WERI-Rb-1 (cell line): Measurements from ENCODE around the gene ZFP36.

ENCODE experiments used
- DNase-seq: peaks from one replicate; pipeline ENCODE4 v3.0.0-alpha.2; 2020
- H3K27ac ChIP-seq: fragments of 250-450 bp; sonication (Bioruptor Pico); 2 replicates; pipeline ENCODE4 v1.5.1; 2020; ENCODE audit warnings: mild to moderate bottlenecking, moderate library complexity
- H3K27me3 ChIP-seq: fragments of 250-450 bp; sonication (Bioruptor Pico); 2 replicates; pipeline ENCODE4 v1.5.1; 2021; ENCODE audit warnings: mild to moderate bottlenecking, low read depth, moderate library complexity; ENCODE audit not compliant: insufficient read depth, severe bottlenecking
- H3K36me3 ChIP-seq: fragments of 250-450 bp; sonication (Bioruptor Pico); 2 replicates; pipeline ENCODE4 v1.5.1; 2020; ENCODE audit warnings: mild to moderate bottlenecking, moderate library complexity
- H3K4me3 ChIP-seq: 2 replicates; pipeline ENCODE4 v1.5.1; 2011; ENCODE audit warnings: low read depth, mild to moderate bottlenecking, control low read depth, low read length
- H3K9me3 ChIP-seq: fragments of 250-450 bp; sonication (Bioruptor Pico); 2 replicates; pipeline ENCODE4 v1.5.1; 2021; ENCODE audit warnings: mild to moderate bottlenecking, moderate library complexity; ENCODE audit not compliant: severe bottlenecking
- CTCF ChIP-seq: IDR thresholded peaks from 2 replicates; pipeline ENCODE4 v1.5.1; 2011; ENCODE audit warnings: low read depth, mild to moderate bottlenecking, control low read depth, inconsistent platforms, low read length

ZFP36 gene

GRCh38 chr19:39407660-39408391, 1.2 kb downstream of the ZFP36 start:
- DNase-seq = no peak
- H3K9me3 ChIP-seq = no peaks in the 10 kb centered on the region
- no peak for TF ChIP-seq CTCF
- no peak overlapping the region for H3K27ac ChIP-seq
- no peaks in the 10 kb centered on the region for H3K36me3 ChIP-seq
- H3K4me3 ChIP-seq = no peak overlapping the region
- no peaks in the 10 kb centered on the region for H3K27me3 ChIP-seq

- H3K27ac ChIP-seq = no peak overlapping the region
- DNase-seq = no peak
- no peak overlapping the region for H3K4me3 ChIP-seq
These were observed 2.0 kb downstream of the ZFP36 start for GRCh38 chr19:39408392-39409207.

GRCh38 chr19:39409208-39410016, 2.8 kb downstream of the ZFP36 start:
- no peak for TF ChIP-seq CTCF
- H3K27ac ChIP-seq = peak overlapping the region; percentile 36
- no peaks in the 10 kb centered on the region for H3K27me3 ChIP-seq
- peak overlapping the region; percentile 84 for H3K4me3 ChIP-seq
- no peaks in the 10 kb centered on the region for H3K9me3 ChIP-seq
- peak; percentile 81 for DNase-seq
- no peaks in the 10 kb centered on the region for H3K36me3 ChIP-seq

More at GRCh38 chr19:39408392-39409207, 2.0 kb downstream of the ZFP36 start:
- H3K9me3 ChIP-seq = no peaks in the 10 kb centered on the region
- no peak for TF ChIP-seq CTCF
- no peaks in the 10 kb centered on the region for H3K36me3 ChIP-seq
- no peaks in the 10 kb centered on the region for H3K27me3 ChIP-seq

GRCh38 chr19:39410017-39410830, 3.6 kb downstream of the ZFP36 start:
- DNase-seq = no peak
- TF ChIP-seq CTCF = no peak
- Histone ChIP-seq H3K9me3 (no peaks in the 10 kb centered on the region), H3K36me3 (peaks cover 4% of the 10 kb centered on the region), H3K4me3 (peak overlapping the region; percentile 84), H3K27me3 (no peaks in the 10 kb centered on the region), H3K27ac (peak overlapping the region; percentile 36; the same call in 1 of the 2 replicates)

DNA sequence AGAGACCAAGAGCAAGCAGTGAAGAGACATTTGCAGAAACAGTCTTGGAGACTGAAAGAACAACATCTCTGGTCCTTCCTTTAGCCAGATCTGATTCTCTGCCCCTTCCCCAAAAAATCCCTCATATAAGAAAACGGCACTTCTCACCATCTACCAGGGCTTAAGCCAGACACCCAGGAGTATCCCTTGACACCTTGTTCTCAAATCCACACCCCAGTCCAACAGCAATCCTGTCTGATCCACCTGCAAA, 4.1 kb downstream of the ZFP36 start:
- no peak for DNase-seq
- peaks cover 7% of the 10 kb centered on the region for H3K36me3 ChIP-seq
- no peaks in the 10 kb centered on the region for H3K9me3 ChIP-seq
- H3K27ac ChIP-seq = no peak overlapping the region
- H3K27me3 ChIP-seq = no peaks in the 10 kb centered on the region
- no peak for TF ChIP-seq CTCF
- H3K4me3 ChIP-seq = no peak overlapping the region
